Mammary epithelial cell (primary cell): ENCODE results near the gene SSBP2.

Experiments used
- CTCF ChIP-seq, 2 donors: IDR thresholded peaks in 1 of 2; conservative IDR thresholded peaks in 1 of 2; 2 replicates each; pipeline ENCODE4 v1.5.1; 2011 to 2012; ENCODE audit warnings: inconsistent platforms in 2 of 2, low read length in 2 of 2, mild to moderate bottlenecking in 2 of 2, control low read depth in 1 of 2, low read depth in 1 of 2; ENCODE audit not compliant: insufficient read depth in 1 of 2; ENCODE audit errors: extremely low read depth in 1 of 2
- EZH2 ChIP-seq: IDR thresholded peaks from 2 replicates; pipeline ENCODE4 v1.6.1; 2012; ENCODE audit warnings: low read length, inconsistent platforms, borderline replicate concordance

- no peak for TF ChIP-seq CTCF (conservative IDR thresholded peaks at IDR 0.05 in 1 of 2, IDR thresholded peaks at IDR 0.05 in 1 of 2; ENCODE audit: extremely low read depth in 1 of 2, insufficient read depth in 1 of 2, low read depth in 1 of 2, low read length in 2 of 2)
- no peak for TF ChIP-seq EZH2
Measured at GRCh38 chr5:81724571-81724970, 26.3 kb downstream of the SSBP2 start.
